ENCODE measurements around the gene TRAPPC10.
A peak's percentile ranks its signal among the peaks of the same experiment; 100 is the strongest.

The TRAPPC10 gene

DNA sequence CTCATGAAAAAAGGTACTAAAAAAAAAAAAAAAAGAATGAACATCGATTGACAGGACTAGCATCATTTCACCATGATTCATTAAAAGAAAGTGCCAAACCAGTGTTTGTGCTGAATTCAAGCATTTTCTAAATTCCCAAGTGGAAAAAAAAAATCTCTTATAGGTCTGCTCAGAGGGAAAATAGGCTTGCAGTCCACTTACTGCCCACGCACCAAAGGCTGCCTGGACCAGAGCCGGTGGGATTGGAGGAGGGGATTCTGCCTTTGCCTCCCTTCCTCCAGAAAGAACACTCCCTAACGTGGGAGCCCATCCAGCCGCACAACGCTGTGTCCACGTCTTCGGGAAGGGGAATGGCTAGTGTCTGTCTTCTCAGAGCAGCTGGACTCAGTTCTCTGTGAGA lies 5.5 kb upstream of the TRAPPC10 start:
- Histone ChIP-seq H4K20me1 (ENCODE audit: control insufficient read depth, insufficient read depth, low read depth, low read length) (no peaks in the 10 kb centered on the region), H3K4me2 (ENCODE audit: low read length) (no peak overlapping the region), H3K9me2 (replicated peaks; ENCODE audit: control insufficient read depth, low read length) (no peaks in the 10 kb centered on the region), H3F3A (ENCODE audit: control insufficient read depth, insufficient read depth) (no peaks in the 10 kb centered on the region), H3K4me1 (ENCODE audit: control insufficient read depth, low read length) (peaks cover 6% of the 10 kb centered on the region), H3K27ac (ENCODE audit: low read depth, low read length) (no peak overlapping the region), H3K27me3 (ENCODE audit: control insufficient read depth, low read length) (no peaks in the 10 kb centered on the region), H3K4me3 (ENCODE audit: low read length) (no peak overlapping the region), H3K79me2 (ENCODE audit: control insufficient read depth, low read length) (peaks cover 8% of the 10 kb centered on the region), H3K9me3 (ENCODE audit: control insufficient read depth, insufficient read depth, low read length) (no peaks in the 10 kb centered on the region), H3K36me3 (ENCODE audit: control insufficient read depth, low read length) (0 out of 2 replicates have a peak, but pooled peaks cover 3% of the 10 kb centered on the region)
- TF ChIP-seq EZH2phosphoT487 (IDR thresholded peaks at IDR 0.05; ENCODE audit: borderline replicate concordance, low read length), result no peak
- TF ChIP-seq, protein P1, sequence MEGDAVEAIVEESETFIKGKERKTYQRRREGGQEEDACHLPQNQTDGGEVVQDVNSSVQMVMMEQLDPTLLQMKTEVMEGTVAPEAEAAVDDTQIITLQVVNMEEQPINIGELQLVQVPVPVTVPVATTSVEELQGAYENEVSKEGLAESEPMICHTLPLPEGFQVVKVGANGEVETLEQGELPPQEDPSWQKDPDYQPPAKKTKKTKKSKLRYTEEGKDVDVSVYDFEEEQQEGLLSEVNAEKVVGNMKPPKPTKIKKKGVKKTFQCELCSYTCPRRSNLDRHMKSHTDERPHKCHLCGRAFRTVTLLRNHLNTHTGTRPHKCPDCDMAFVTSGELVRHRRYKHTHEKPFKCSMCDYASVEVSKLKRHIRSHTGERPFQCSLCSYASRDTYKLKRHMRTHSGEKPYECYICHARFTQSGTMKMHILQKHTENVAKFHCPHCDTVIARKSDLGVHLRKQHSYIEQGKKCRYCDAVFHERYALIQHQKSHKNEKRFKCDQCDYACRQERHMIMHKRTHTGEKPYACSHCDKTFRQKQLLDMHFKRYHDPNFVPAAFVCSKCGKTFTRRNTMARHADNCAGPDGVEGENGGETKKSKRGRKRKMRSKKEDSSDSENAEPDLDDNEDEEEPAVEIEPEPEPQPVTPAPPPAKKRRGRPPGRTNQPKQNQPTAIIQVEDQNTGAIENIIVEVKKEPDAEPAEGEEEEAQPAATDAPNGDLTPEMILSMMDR (IDR thresholded peaks at IDR 0.05; ENCODE audit: low read depth, low read length, poor library complexity, severe bottlenecking), result no peak

DNA sequence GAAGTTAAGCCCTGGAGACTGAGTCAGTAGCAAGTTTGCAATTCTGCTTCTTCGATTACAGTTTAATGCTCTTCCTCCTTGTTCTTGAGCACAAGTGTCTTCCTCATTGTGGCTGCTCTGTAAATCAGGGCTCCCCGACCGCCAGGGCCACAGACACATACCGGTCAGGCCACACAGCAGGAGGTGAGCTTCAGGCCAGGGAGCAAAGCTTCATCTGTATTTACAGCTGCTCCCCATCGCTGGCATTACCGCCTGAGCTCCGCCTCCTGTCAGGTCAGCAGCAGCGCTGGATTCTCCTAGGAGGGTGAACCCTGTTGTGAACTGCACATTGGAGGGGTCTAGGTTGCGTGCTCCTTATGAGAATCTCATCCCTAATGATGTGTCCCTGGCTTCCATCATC lies 1.7 kb upstream of the TRAPPC10 start:
- no peaks in the 10 kb centered on the region for H3K27me3 ChIP-seq (ENCODE audit: control insufficient read depth, low read length)
- H4K20me1 ChIP-seq (ENCODE audit: control insufficient read depth, insufficient read depth, low read depth, low read length), result no peaks in the 10 kb centered on the region; the same call in 1 of the 2 replicates
- no peak overlapping the region for H3K4me2 ChIP-seq (ENCODE audit: low read length)
- H3K27ac ChIP-seq (ENCODE audit: low read depth, low read length), result no peak overlapping the region
- TF ChIP-seq, protein P1 (IDR thresholded peaks at IDR 0.05; ENCODE audit: low read depth, low read length, poor library complexity, severe bottlenecking), result no peak
- no peak for TF ChIP-seq EZH2phosphoT487 (IDR thresholded peaks at IDR 0.05; ENCODE audit: borderline replicate concordance, low read length)
- peaks cover 27% of the 10 kb centered on the region for H3K4me1 ChIP-seq (ENCODE audit: control insufficient read depth, low read length)
- H3F3A ChIP-seq (ENCODE audit: control insufficient read depth, insufficient read depth), result peaks cover 4% of the 10 kb centered on the region; the same call in 1 of the 2 replicates
- H3K36me3 ChIP-seq (ENCODE audit: control insufficient read depth, low read length), result peaks cover 6% of the 10 kb centered on the region; the same call in 1 of the 2 replicates
- H3K9me2 ChIP-seq (replicated peaks; ENCODE audit: control insufficient read depth, low read length), result no peaks in the 10 kb centered on the region
- H3K4me3 ChIP-seq (ENCODE audit: low read length), result no peak overlapping the region
- no peaks in the 10 kb centered on the region for H3K9me3 ChIP-seq (ENCODE audit: control insufficient read depth, insufficient read depth, low read length)
- peaks cover 39% of the 10 kb centered on the region for H3K79me2 ChIP-seq (ENCODE audit: control insufficient read depth, low read length)

DNA sequence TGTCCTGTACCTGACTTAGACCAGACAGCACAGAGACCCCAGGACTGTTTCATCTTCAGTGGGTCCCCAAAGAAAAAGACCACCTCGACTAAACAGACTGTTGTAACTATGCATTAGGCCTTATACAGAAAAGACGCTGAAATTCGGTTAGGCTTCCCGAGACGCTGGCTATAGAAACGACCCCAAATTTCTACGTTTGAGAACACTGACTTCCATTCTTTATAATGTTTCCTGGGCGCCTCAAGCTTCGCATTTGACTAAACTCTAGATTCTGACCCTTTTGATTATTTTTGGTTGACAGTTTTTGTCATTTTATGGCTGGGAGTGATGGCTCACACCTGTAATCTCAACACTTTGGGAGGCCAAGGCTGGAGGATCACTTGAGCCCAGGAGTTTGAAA lies 986 bp upstream of the TRAPPC10 start:
- Histone ChIP-seq H4K20me1 (ENCODE audit: control insufficient read depth, insufficient read depth, low read depth, low read length) (peaks cover 3% of the 10 kb centered on the region; the same call in 1 of the 2 replicates), H3K36me3 (ENCODE audit: control insufficient read depth, low read length) (peaks cover 6% of the 10 kb centered on the region; the same call in 1 of the 2 replicates), H3K79me2 (ENCODE audit: control insufficient read depth, low read length) (peaks cover 46% of the 10 kb centered on the region), H3K4me3 (ENCODE audit: low read length) (peak overlapping the region; percentile 89), H3K27ac (ENCODE audit: low read depth, low read length) (peak overlapping the region; percentile 63; the same call in 1 of the 2 replicates), H3K9me2 (replicated peaks; ENCODE audit: control insufficient read depth, low read length) (no peaks in the 10 kb centered on the region), H3K4me2 (ENCODE audit: low read length) (peak overlapping the region; percentile 82), H3K27me3 (ENCODE audit: control insufficient read depth, low read length) (no peaks in the 10 kb centered on the region), H3K4me1 (ENCODE audit: control insufficient read depth, low read length) (peaks cover 33% of the 10 kb centered on the region), H3F3A (ENCODE audit: control insufficient read depth, insufficient read depth) (peaks cover 4% of the 10 kb centered on the region; the same call in 1 of the 2 replicates), H3K9me3 (ENCODE audit: control insufficient read depth, insufficient read depth, low read length) (no peaks in the 10 kb centered on the region)
- TF ChIP-seq, protein P1 (IDR thresholded peaks at IDR 0.05; ENCODE audit: low read depth, low read length, poor library complexity, severe bottlenecking), result no peak
- TF ChIP-seq EZH2phosphoT487 (IDR thresholded peaks at IDR 0.05; ENCODE audit: borderline replicate concordance, low read length), result no peak
